ENCODE results near the gene SAP30BP.

SAP30BP gene

DNA sequence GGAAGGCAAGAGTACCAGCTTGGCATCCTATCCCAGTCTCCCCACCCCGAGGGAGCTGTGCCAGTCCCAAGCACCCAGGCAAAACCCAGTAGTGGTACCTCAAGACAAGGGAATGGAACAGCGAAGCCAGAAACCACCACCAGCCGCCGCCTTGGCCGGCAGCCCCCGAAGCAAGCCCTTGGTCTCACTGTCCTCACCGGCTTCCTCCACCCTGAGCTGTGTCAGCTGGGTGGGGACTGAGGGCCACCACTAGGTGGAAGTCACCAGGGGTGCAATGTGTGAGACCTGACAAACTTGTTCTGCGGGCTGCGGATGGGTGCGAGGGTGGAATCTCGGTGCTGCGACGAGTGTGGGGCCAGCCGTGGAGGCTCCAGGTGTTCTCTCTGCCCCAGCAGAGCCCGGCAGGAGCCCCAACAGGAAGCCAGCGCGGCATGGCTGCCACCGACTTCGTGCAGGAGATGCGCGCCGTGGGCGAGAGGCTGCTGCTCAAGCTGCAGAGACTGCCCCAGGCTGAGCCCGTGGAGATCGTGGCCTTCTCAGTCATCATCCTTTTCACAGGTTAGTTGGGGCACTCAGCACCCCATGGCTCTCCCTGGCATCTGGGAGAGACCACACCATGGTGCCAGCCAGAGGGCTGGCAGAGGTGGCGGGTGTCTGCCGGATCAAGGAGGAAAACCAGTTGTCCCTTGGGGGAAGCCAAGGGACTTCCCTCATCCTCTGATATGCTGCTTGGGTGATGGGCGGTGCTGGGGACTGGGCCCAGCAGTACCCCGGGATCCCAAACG lies 27.2 kb upstream of the SAP30BP start:
- Mint-ChIP-seq H3K9me3 (no peaks in the 10 kb centered on the region), H3K27me3 (no peaks in the 10 kb centered on the region), H3K4me1 (no peaks in the 10 kb centered on the region), H3K36me3 (no peaks in the 10 kb centered on the region), H3K27ac (no peak overlapping the region), H3K4me3 (no peak overlapping the region)

GRCh38 chr17:75640556-75641119 lies 26.5 kb upstream of the SAP30BP start:
- no peaks in the 10 kb centered on the region for H3K9me3 Mint-ChIP-seq
- no peak overlapping the region for H3K27ac Mint-ChIP-seq
- H3K4me3 Mint-ChIP-seq = no peak overlapping the region
- H3K36me3 Mint-ChIP-seq = no peaks in the 10 kb centered on the region
- no peaks in the 10 kb centered on the region for H3K4me1 Mint-ChIP-seq
- H3K27me3 Mint-ChIP-seq = no peaks in the 10 kb centered on the region

DNA sequence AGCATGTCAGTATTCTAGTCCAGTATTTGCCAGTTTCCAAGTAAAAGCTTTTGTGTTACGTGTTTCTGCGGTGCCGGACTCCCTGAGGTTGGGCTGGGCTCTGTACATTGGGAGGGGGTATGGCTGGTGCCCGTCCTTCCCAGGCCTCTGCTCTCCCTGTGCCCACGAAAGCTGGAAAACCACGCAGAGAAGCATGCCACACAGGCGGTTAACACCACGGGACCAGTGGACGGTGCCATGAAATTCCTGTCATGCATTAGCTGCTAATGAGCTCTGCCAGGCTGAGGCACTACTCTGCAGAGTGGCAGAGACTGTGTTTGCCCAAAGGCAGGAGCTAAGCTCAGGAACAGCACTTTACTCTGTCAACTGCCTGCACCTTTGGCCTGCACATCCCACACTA lies 25.8 kb upstream of the SAP30BP start:
- H3K27ac Mint-ChIP-seq = no peak overlapping the region
- no peaks in the 10 kb centered on the region for H3K4me1 Mint-ChIP-seq

DNA sequence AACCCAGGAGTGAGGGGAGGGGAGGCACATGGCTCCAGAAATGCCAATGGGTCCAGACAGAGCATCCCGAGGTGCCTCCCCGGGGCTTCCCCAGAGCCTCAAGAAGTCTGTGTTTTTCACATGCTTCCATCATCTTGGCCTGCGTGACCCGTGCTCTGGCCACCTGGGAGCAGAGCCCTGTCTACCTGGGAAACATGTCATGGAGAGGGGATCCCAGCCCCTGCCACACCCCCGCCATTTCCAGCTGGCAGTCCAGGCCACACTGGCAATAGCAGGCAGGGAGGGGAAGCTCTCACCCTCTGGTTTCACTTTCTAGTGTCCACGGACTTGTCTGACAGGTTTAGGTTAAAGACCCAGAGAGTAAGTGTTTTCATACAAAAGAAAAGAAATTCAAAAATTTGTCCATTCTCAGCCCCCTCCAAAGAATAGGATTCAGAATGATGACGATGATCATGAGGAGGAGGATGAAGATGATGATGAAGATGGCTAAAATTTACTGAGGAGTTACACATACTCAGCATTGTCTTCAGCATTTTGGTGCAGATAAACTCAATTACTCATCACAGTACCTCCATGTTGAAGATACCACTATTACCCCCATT lies 24.9 kb upstream of the SAP30BP start:
- no peak overlapping the region for H3K27ac Mint-ChIP-seq
- H3K36me3 Mint-ChIP-seq = no peaks in the 10 kb centered on the region
- H3K27me3 Mint-ChIP-seq = no peaks in the 10 kb centered on the region
- H3K4me3 Mint-ChIP-seq = no peak overlapping the region
- H3K9me3 Mint-ChIP-seq = no peaks in the 10 kb centered on the region
- H3K4me1 Mint-ChIP-seq = no peaks in the 10 kb centered on the region

More for the DNA sequence above, 25.8 kb upstream of the SAP30BP start:
- no peaks in the 10 kb centered on the region for H3K27me3 Mint-ChIP-seq
- no peaks in the 10 kb centered on the region for H3K9me3 Mint-ChIP-seq
- H3K4me3 Mint-ChIP-seq = no peak overlapping the region
- no peaks in the 10 kb centered on the region for H3K36me3 Mint-ChIP-seq

DNA sequence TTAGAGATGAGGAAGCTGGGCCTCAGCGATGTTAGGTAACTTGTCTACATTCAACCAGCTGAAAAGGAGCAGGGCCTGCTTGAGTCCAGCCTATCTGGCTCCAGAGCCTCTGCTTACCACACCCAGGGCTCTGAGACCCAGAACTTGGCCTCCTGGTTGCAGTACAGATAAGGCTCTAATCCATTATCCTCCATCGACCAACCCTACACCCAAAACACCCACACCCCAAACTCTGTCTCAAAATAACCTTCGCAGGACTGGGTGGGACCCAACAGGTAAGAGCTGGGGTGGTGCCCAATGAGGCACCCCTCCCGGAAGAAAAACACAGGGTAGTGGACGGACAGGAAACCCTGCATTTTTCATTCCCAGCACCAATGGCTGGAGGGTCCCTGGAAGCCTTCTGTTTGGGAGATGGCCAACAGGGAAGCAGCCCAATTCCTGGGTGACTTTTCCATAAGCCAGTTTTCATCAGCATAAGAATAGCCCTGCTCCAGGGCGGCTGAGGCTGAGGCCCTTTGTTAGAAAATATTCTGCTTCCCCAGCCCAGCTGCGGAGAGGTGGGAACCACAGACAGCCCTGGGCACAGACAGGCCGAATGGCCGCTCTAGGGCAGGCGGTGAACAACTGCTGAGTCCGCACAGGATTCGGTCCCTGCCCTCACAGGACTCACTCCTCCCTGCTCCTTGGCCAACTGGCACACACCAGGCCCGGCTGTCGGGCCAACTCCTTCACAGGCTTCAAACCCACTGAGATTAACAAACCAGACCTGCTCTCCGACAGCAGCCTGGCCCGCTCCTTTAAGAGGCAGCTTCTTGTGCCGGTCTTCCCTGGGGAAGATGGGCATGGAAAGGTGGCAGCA lies 24.1 kb upstream of the SAP30BP start:
- H3K27ac Mint-ChIP-seq = no peak overlapping the region
- no peaks in the 10 kb centered on the region for H3K9me3 Mint-ChIP-seq
- no peak overlapping the region for H3K4me3 Mint-ChIP-seq
- peaks cover 1% of the 10 kb centered on the region for H3K36me3 Mint-ChIP-seq
- H3K4me1 Mint-ChIP-seq = no peaks in the 10 kb centered on the region
- H3K27me3 Mint-ChIP-seq = no peaks in the 10 kb centered on the region

GRCh38 chr17:75643643-75644017 lies 23.5 kb upstream of the SAP30BP start:
- Mint-ChIP-seq H3K4me1 (no peaks in the 10 kb centered on the region), H3K36me3 (peaks cover 3% of the 10 kb centered on the region), H3K27ac (no peak overlapping the region), H3K27me3 (no peaks in the 10 kb centered on the region), H3K4me3 (no peak overlapping the region), H3K9me3 (no peaks in the 10 kb centered on the region)

GRCh38 chr17:75645501-75645888 lies 21.6 kb upstream of the SAP30BP start:
- H3K27ac Mint-ChIP-seq = no peak overlapping the region
- peaks cover 5% of the 10 kb centered on the region for H3K36me3 Mint-ChIP-seq
- no peak overlapping the region for H3K4me3 Mint-ChIP-seq
- H3K27me3 Mint-ChIP-seq = no peaks in the 10 kb centered on the region
- H3K9me3 Mint-ChIP-seq = no peaks in the 10 kb centered on the region
- H3K4me1 Mint-ChIP-seq = no peaks in the 10 kb centered on the region

DNA sequence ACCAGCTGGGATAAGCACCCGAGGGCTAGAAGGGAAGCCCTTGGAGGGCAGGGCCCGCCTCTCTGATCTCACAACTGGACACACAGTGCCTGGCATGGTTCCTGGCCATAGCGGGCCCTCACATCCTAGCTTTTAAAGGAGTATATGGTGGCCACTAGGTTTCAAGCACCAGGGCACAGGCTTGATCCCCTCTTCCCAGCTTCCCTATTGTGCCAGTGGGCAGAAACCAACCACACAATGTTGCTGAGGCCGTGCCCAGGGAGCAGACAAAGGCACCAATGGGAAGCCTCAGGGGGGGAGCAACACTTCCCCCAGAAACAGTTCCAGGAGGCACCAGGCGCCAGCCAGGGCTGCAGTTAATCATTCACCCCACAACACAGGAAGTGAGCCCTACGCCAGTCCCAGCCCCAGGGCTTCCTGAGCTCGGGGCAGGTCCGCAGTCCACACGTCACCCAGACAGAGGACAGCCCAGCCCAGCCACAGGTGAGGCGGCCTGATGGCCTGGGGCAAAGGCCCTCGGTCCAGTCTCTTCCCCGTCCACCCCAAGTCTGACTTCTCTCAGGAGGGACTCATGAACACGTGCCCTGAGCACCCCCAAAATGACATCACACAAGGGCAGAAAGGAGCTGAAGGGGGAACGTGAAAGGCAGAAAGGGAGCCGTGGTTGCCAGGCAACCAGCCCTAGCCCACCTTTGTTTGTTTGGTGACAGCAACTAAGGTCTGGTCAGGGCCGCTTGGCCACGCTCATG lies 21.1 kb upstream of the SAP30BP start:
- H3K36me3 Mint-ChIP-seq = peaks cover 5% of the 10 kb centered on the region
- H3K9me3 Mint-ChIP-seq = no peaks in the 10 kb centered on the region
- H3K4me1 Mint-ChIP-seq = no peaks in the 10 kb centered on the region
- H3K27ac Mint-ChIP-seq = no peak overlapping the region
- H3K27me3 Mint-ChIP-seq = no peaks in the 10 kb centered on the region
- peak overlapping the region; percentile 39 for H3K4me3 Mint-ChIP-seq

DNA sequence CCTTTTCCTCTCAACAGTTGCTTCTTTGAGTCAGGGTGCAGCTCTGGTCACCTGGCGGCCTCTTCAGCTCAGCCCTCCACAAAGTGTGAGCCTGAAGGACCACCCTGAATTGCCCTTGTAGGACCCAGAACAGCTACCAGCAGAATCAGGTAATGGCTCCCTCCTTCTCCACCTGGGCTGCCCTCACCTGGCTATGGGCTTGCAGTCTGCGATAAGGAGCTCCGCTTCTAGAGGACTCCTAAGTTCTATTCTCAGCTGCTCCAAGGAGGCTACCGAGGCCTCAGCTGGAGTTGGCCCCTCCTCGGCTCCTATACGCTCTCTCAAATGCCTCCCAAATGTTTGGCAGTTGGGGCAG lies 20.5 kb upstream of the SAP30BP start:
- Mint-ChIP-seq H3K36me3 (peaks cover 5% of the 10 kb centered on the region), H3K9me3 (no peaks in the 10 kb centered on the region), H3K27me3 (no peaks in the 10 kb centered on the region), H3K4me1 (no peaks in the 10 kb centered on the region), H3K4me3 (no peak overlapping the region), H3K27ac (no peak overlapping the region)

GRCh38 chr17:75647061-75647460 lies 20.1 kb upstream of the SAP30BP start:
- Mint-ChIP-seq H3K4me3 (no peak overlapping the region), H3K4me1 (no peaks in the 10 kb centered on the region), H3K9me3 (no peaks in the 10 kb centered on the region), H3K27me3 (no peaks in the 10 kb centered on the region), H3K27ac (no peak overlapping the region), H3K36me3 (peaks cover 5% of the 10 kb centered on the region)

DNA sequence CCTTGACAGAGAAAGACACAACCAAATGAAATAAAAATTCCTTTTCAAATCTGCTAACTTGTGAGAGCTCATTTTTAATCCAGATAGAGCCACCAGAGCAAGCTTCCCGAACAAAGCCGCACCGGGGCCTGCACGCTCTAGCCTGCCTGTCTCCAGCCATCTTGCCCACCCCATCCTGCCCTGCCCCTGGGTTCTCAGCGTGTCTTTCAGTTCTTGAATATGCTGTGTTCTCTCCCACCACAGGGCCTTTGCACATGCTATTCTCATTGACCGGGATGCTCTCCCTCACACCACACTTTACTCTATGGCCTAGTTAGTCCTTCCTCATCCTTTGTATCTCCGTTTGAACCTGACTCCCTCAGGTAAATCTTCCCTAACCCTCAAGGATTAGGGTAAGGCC lies 19.2 kb upstream of the SAP30BP start:
- Mint-ChIP-seq H3K27me3 (no peaks in the 10 kb centered on the region), H3K36me3 (peaks cover 5% of the 10 kb centered on the region), H3K4me3 (no peak overlapping the region), H3K4me1 (no peaks in the 10 kb centered on the region), H3K9me3 (no peaks in the 10 kb centered on the region), H3K27ac (no peak overlapping the region)

- Mint-ChIP-seq H3K27me3 (no peaks in the 10 kb centered on the region), H3K36me3 (peaks cover 11% of the 10 kb centered on the region), H3K9me3 (no peaks in the 10 kb centered on the region), H3K4me1 (peaks cover 5% of the 10 kb centered on the region), H3K27ac (no peak overlapping the region), H3K4me3 (no peak overlapping the region)
Measured at GRCh38 chr17:75649687-75650086, 17.5 kb upstream of the SAP30BP start.

GRCh38 chr17:75650874-75651273 lies 16.3 kb upstream of the SAP30BP start:
- Mint-ChIP-seq H3K27ac (no peak overlapping the region), H3K27me3 (no peaks in the 10 kb centered on the region), H3K4me1 (peaks cover 5% of the 10 kb centered on the region), H3K36me3 (peaks cover 11% of the 10 kb centered on the region), H3K4me3 (no peak overlapping the region), H3K9me3 (no peaks in the 10 kb centered on the region)

GRCh38 chr17:75652341-75652740 lies 14.8 kb upstream of the SAP30BP start:
- H3K4me3 Mint-ChIP-seq = no peak overlapping the region
- no peaks in the 10 kb centered on the region for H3K27me3 Mint-ChIP-seq
- H3K4me1 Mint-ChIP-seq = peaks cover 5% of the 10 kb centered on the region
- no peak overlapping the region for H3K27ac Mint-ChIP-seq
- H3K36me3 Mint-ChIP-seq = peaks cover 13% of the 10 kb centered on the region
- no peaks in the 10 kb centered on the region for H3K9me3 Mint-ChIP-seq

GRCh38 chr17:75652934-75653549 lies 14.1 kb upstream of the SAP30BP start:
- no peaks in the 10 kb centered on the region for H3K9me3 Mint-ChIP-seq
- H3K27ac Mint-ChIP-seq = no peak overlapping the region
- H3K4me3 Mint-ChIP-seq = no peak overlapping the region
- peaks cover 11% of the 10 kb centered on the region for H3K36me3 Mint-ChIP-seq
- peaks cover 5% of the 10 kb centered on the region for H3K4me1 Mint-ChIP-seq
- no peaks in the 10 kb centered on the region for H3K27me3 Mint-ChIP-seq
